ENCODE measurements around the gene NSUN6.

NSUN6 gene

GRCh38 chr10:18659125-18659818, 7.9 kb upstream of the NSUN6 start, which contains the start of gene ARL5B:
Gene ARL5B, plus strand, starts transcription at chr10:18659431. Its CDS starts 207 bp downstream, at chr10:18659638.
- Histone ChIP-seq H2BK5ac (ENCODE audit: low read depth, low read length, poor library complexity) (peak within 1 kb of the TSS; percentile 87), H3K27ac (ENCODE audit: low read depth, low read length) (peak within 1 kb of the TSS; percentile 82), H3K4me3 (ENCODE audit: low read depth, low read length) (peak within 1 kb of the TSS; percentile 96), H4K12ac (ENCODE audit: low read depth, low read length) (peak within 1 kb of the TSS; percentile 92), H3K27me3 (ENCODE audit: insufficient read depth, low read length) (no peaks in the 10 kb centered on the region), H2AFZ (ENCODE audit: insufficient read depth, low read length, poor library complexity) (peak within 1 kb of the TSS; percentile 95), H3K4me2 (ENCODE audit: low read length) (peak within 1 kb of the TSS; percentile 85), H2BK120ac (ENCODE audit: insufficient read depth, low read length, poor library complexity) (peak within 1 kb of the TSS; percentile 86), H3K9ac (ENCODE audit: low read length) (peak within 1 kb of the TSS; percentile 90), H3K23ac (ENCODE audit: low read length) (no peak within 1 kb of the TSS), H3K4me1 (ENCODE audit: control insufficient read depth in 1 of 2, insufficient read depth in 2 of 2, low read length in 2 of 2) (peaks cover 9 to 10% of the 10 kb centered on the region in 2 experiments), H3K36me3 (ENCODE audit: control insufficient read depth in 1 of 2, insufficient read depth in 2 of 2, low read length in 2 of 2) (peaks cover 3% of the 10 kb centered on the region in 2 experiments), H3K79me1 (ENCODE audit: low read length) (peaks cover 13% of the 10 kb centered on the region), H3K79me2 (ENCODE audit: control insufficient read depth, insufficient read depth, low read length, poor library complexity) (peaks cover 19% of the 10 kb centered on the region), H3K18ac (ENCODE audit: low read length) (peak within 1 kb of the TSS; percentile 98), H4K91ac (ENCODE audit: low read depth, low read length) (peak within 1 kb of the TSS; percentile 98), H3K14ac (ENCODE audit: low read length) (peak within 1 kb of the TSS; percentile 98), H4K8ac (ENCODE audit: low read depth, low read length) (peak within 1 kb of the TSS; percentile 95), H2BK12ac (ENCODE audit: low read length) (peak within 1 kb of the TSS; percentile 41), H2AK5ac (ENCODE audit: low read length) (peak within 1 kb of the TSS; percentile 99), H3K4ac (ENCODE audit: low read depth, low read length) (peak within 1 kb of the TSS; percentile 97), H3K9me3 (ENCODE audit: insufficient read depth, low read depth, low read length) (no peaks in the 10 kb centered on the region)
- DNase-seq: peak; percentile 99 to 100
- WGBS (ENCODE audit: extremely low coverage, insufficient coverage, insufficient read length): no CpG with 5 or more reads among the region's 72 CpGs

- Histone ChIP-seq H2BK120ac (ENCODE audit: insufficient read depth, low read length, poor library complexity) (peak overlapping the region; percentile 52), H3K79me2 (ENCODE audit: control insufficient read depth, insufficient read depth, low read length, poor library complexity) (peaks cover 19% of the 10 kb centered on the region), H3K79me1 (ENCODE audit: low read length) (peaks cover 13% of the 10 kb centered on the region), H2AK5ac (ENCODE audit: low read length) (peak overlapping the region; percentile 38), H4K12ac (ENCODE audit: low read depth, low read length) (peak overlapping the region; percentile 83), H3K9me3 (ENCODE audit: insufficient read depth, low read depth, low read length) (no peaks in the 10 kb centered on the region), H2BK12ac (ENCODE audit: low read length) (no peak overlapping the region), H3K4ac (ENCODE audit: low read depth, low read length) (peak overlapping the region; percentile 42), H3K4me2 (ENCODE audit: low read length) (peak overlapping the region; percentile 85), H3K27me3 (ENCODE audit: insufficient read depth, low read length) (no peaks in the 10 kb centered on the region), H4K8ac (ENCODE audit: low read depth, low read length) (peak overlapping the region; percentile 88), H2BK5ac (ENCODE audit: low read depth, low read length, poor library complexity) (peak overlapping the region; percentile 74), H3K4me1 (ENCODE audit: control insufficient read depth in 1 of 2, insufficient read depth in 2 of 2, low read length in 2 of 2) (peaks cover 9 to 10% of the 10 kb centered on the region in 2 experiments), H4K91ac (ENCODE audit: low read depth, low read length) (peak overlapping the region; percentile 93), H3K9ac (ENCODE audit: low read length) (peak overlapping the region; percentile 89), H3K18ac (ENCODE audit: low read length) (peak overlapping the region; percentile 54), H2AFZ (ENCODE audit: insufficient read depth, low read length, poor library complexity) (peak overlapping the region; percentile 53), H3K27ac (ENCODE audit: low read depth, low read length) (peak overlapping the region; percentile 59), H3K36me3 (ENCODE audit: control insufficient read depth in 1 of 2, insufficient read depth in 2 of 2, low read length in 2 of 2) (peaks cover 3% of the 10 kb centered on the region in 2 experiments), H3K4me3 (ENCODE audit: low read depth, low read length) (peak overlapping the region; percentile 75), H3K23ac (ENCODE audit: low read length) (no peak overlapping the region), H3K14ac (ENCODE audit: low read length) (peak overlapping the region; percentile 52)
- DNase-seq: peak; percentile 68 to 83
- WGBS (ENCODE audit: extremely low coverage, insufficient coverage, insufficient read length): no CpG with 5 or more reads among the region's 23 CpGs
These were observed 7.1 kb upstream of the NSUN6 start for GRCh38 chr10:18658271-18659124.

DNA sequence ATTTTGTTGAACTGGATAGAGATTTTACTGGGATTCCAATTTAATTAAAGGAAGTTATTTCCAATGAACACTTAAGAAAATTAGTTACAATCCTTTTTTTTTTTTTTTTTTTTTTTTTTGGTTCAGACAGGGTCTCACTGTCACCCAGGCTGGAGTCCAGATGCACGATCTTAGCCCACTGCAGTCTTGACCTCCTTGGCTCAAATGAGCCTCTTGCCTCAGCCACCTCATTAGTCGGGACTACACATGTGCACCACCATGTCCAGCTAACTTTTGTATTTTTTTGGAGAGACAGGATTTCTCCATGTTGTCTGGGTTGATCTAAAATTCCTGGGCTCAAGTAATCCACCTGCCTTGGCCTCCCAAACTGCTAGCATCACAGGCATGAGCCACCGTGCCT, 5.3 kb upstream of the NSUN6 start:
- Histone ChIP-seq H3K9me3 (ENCODE audit: insufficient read depth, low read depth, low read length) (no peaks in the 10 kb centered on the region), H3K36me3 (ENCODE audit: control insufficient read depth in 1 of 2, insufficient read depth in 2 of 2, low read length in 2 of 2) (no peaks in the 10 kb centered on the region), H4K8ac (ENCODE audit: low read depth, low read length) (no peak overlapping the region), H2AFZ (ENCODE audit: insufficient read depth, low read length, poor library complexity) (no peak overlapping the region), H3K79me2 (ENCODE audit: control insufficient read depth, insufficient read depth, low read length, poor library complexity) (peaks cover 16% of the 10 kb centered on the region), H2BK5ac (ENCODE audit: low read depth, low read length, poor library complexity) (no peak overlapping the region), H3K14ac (ENCODE audit: low read length) (no peak overlapping the region), H3K9ac (ENCODE audit: low read length) (no peak overlapping the region), H2BK12ac (ENCODE audit: low read length) (no peak overlapping the region), H3K4me2 (ENCODE audit: low read length) (no peak overlapping the region), H4K91ac (ENCODE audit: low read depth, low read length) (no peak overlapping the region), H3K18ac (ENCODE audit: low read length) (no peak overlapping the region), H3K27me3 (ENCODE audit: insufficient read depth, low read length) (no peaks in the 10 kb centered on the region), H3K79me1 (ENCODE audit: low read length) (peaks cover 14% of the 10 kb centered on the region), H3K4me3 (ENCODE audit: low read depth, low read length) (no peak overlapping the region), H3K23ac (ENCODE audit: low read length) (no peak overlapping the region), H3K4ac (ENCODE audit: low read depth, low read length) (no peak overlapping the region), H4K12ac (ENCODE audit: low read depth, low read length) (no peak overlapping the region), H2BK120ac (ENCODE audit: insufficient read depth, low read length, poor library complexity) (no peak overlapping the region), H2AK5ac (ENCODE audit: low read length) (no peak overlapping the region), H3K4me1 (ENCODE audit: control insufficient read depth in 1 of 2, insufficient read depth in 2 of 2, low read length in 2 of 2) (peaks cover 9% of the 10 kb centered on the region in 2 experiments), H3K27ac (ENCODE audit: low read depth, low read length) (no peak overlapping the region)
- no peak for DNase-seq
- no CpG with 5 or more reads among the region's 3 CpGs for WGBS (ENCODE audit: extremely low coverage, insufficient coverage, insufficient read length)

DNA sequence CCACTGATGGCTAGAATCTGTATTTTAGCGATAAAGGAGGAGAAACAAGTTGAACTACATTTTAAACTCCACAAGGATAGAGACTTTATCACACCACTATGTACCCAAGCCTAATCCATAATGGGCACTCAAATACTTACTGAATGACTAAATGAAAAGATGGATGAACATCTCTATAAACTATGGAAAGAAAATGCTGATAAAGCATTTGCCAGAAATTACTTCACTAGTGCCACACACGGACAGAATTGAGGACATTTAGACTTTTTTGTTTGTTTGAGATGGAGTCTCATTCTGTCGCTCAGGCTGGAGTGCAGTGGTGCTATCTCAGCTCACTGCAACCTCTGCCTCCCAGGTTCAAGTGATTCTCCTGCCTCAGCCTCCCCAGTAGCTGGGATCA, 1.7 kb upstream of the NSUN6 start:
- H3K79me2 ChIP-seq (ENCODE audit: control insufficient read depth, insufficient read depth, low read length, poor library complexity): peaks cover 2% of the 10 kb centered on the region
- no peak overlapping the region for H3K14ac ChIP-seq (ENCODE audit: low read length)
- no peak overlapping the region for H2AK5ac ChIP-seq (ENCODE audit: low read length)
- no peaks in the 10 kb centered on the region for H3K27me3 ChIP-seq (ENCODE audit: insufficient read depth, low read length)
- H3K27ac ChIP-seq (ENCODE audit: low read depth, low read length): no peak overlapping the region
- H3K4ac ChIP-seq (ENCODE audit: low read depth, low read length): no peak overlapping the region
- DNase-seq: peak in 1 of 2 donors; percentile 85
- no peak overlapping the region for H3K4me3 ChIP-seq (ENCODE audit: low read depth, low read length)
- no peak overlapping the region for H2BK5ac ChIP-seq (ENCODE audit: low read depth, low read length, poor library complexity)
- no peaks in the 10 kb centered on the region for H3K36me3 ChIP-seq (ENCODE audit: control insufficient read depth in 1 of 2, insufficient read depth in 2 of 2, low read length in 2 of 2)
- no peak overlapping the region for H4K91ac ChIP-seq (ENCODE audit: low read depth, low read length)
- H3K4me2 ChIP-seq (ENCODE audit: low read length): no peak overlapping the region
- no CpG with 5 or more reads among the region's 3 CpGs for WGBS (ENCODE audit: extremely low coverage, insufficient coverage, insufficient read length)
- no peak overlapping the region for H3K9ac ChIP-seq (ENCODE audit: low read length)
- no peaks in the 10 kb centered on the region for H3K9me3 ChIP-seq (ENCODE audit: insufficient read depth, low read depth, low read length)
- no peak overlapping the region for H2BK12ac ChIP-seq (ENCODE audit: low read length)
- H3K18ac ChIP-seq (ENCODE audit: low read length): no peak overlapping the region
- H2BK120ac ChIP-seq (ENCODE audit: insufficient read depth, low read length, poor library complexity): no peak overlapping the region
- H4K12ac ChIP-seq (ENCODE audit: low read depth, low read length): no peak overlapping the region
- H3K4me1 ChIP-seq (ENCODE audit: control insufficient read depth in 1 of 2, insufficient read depth in 2 of 2, low read length in 2 of 2): no peaks in the 10 kb centered on the region
- H3K79me1 ChIP-seq (ENCODE audit: low read length): peaks cover 4% of the 10 kb centered on the region
- no peak overlapping the region for H4K8ac ChIP-seq (ENCODE audit: low read depth, low read length)
- H3K23ac ChIP-seq (ENCODE audit: low read length): no peak overlapping the region
- no peak overlapping the region for H2AFZ ChIP-seq (ENCODE audit: insufficient read depth, low read length, poor library complexity)
